ENCODE data around the gene STPG4. TPM values are rescaled to one million over a fixed set of nuclear protein-coding genes. Genes with fewer than 3 reads are reported as not detected.

Gene STPG4
- total and polyA plus RNA-seq, 8 donors = 0.17 to 1.0 (median 0.33) TPM

- H3K27me3 ChIP-seq = no peaks in the 10 kb centered on the region
- H3K9me3 ChIP-seq = no peaks in the 10 kb centered on the region
- peak; percentile 3 for ATAC-seq
- intact Hi-C loops (cut with DNase I) = no loop called here
- H3K36me3 ChIP-seq = peaks cover 0 to 3% of the 10 kb centered on the region in 2 donors
- no peak overlapping the region for H3K27ac ChIP-seq
- no peak for TF ChIP-seq CTCF (IDR thresholded peaks at IDR 0.05)
- DNase-seq = no peak
- H3K4me1 ChIP-seq = peaks cover 24 to 57% of the 10 kb centered on the region in 2 donors
- no peak overlapping the region for H3K4me3 ChIP-seq
Observed at GRCh38 chr2:47078541-47079482, 76.3 kb downstream of the STPG4 start.

DNA sequence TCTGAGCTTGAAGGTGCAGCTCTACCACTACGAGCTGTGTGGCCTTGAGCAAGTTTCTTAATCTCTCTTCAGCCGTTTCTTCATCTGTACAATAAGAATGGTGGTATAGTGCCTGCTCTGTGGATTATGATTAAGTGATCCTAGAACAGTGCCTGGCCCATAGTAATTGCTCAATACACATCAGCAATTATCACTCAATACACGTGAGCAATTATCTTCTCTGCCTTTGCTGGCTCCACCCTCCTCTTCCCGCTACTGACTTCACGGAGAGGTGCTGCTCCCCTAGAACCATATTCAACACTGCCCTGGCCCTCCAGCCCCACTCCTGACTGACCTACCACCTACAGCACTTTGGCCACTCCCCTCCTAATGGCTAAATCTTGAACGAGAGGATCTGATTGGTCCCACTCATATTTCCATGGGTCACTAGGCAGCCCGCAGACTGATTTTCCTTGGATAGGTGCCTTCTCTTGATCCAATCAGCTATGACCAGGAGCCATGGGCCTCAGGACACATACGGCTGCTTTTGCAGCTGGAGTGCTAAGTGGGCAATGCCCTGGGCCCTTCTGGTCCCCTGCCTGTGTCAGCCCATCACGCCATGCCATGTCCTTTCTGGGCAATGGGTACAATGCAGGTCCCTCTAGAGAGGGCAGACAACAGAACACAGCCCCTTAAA, 77.5 kb downstream of the STPG4 start:
- Histone ChIP-seq H3K27ac (peak overlapping the region; percentile 45 to 74), H3K36me3 (peaks cover 0 to 11% of the 10 kb centered on the region in 2 donors), H3K9me3 (no peaks in the 10 kb centered on the region), H3K4me1 (peaks cover 30 to 59% of the 10 kb centered on the region in 2 donors), H3K27me3 (no peaks in the 10 kb centered on the region), H3K4me3 (no peak overlapping the region)
- ATAC-seq = no peak
- TF ChIP-seq CTCF (IDR thresholded peaks at IDR 0.05) = no peak
- no peak for DNase-seq
- intact Hi-C loops (cut with DNase I) = no loop called here

GRCh38 chr2:47076586-47077441, 78.3 kb downstream of the STPG4 start:
- Histone ChIP-seq H3K36me3 (peaks cover 0 to 11% of the 10 kb centered on the region in 2 donors), H3K9me3 (no peaks in the 10 kb centered on the region), H3K4me1 (peaks cover 36 to 67% of the 10 kb centered on the region in 2 donors), H3K27me3 (no peaks in the 10 kb centered on the region), H3K27ac (peak overlapping the region; percentile 45 to 74), H3K4me3 (no peak overlapping the region)
- peak; percentile 78 for ATAC-seq
- intact Hi-C loops (cut with DNase I) = no loop called here
- TF ChIP-seq CTCF (IDR thresholded peaks at IDR 0.05) = no peak
- DNase-seq = peak in 2 of 4 donors; percentile 70 to 79

GRCh38 chr2:47076126-47076506, 79.0 kb downstream of the STPG4 start:
- no peaks in the 10 kb centered on the region for H3K27me3 ChIP-seq
- DNase-seq = no peak
- H3K9me3 ChIP-seq = no peaks in the 10 kb centered on the region
- peak overlapping the region; percentile 45 to 74 for H3K27ac ChIP-seq
- peaks cover 0 to 11% of the 10 kb centered on the region in 2 donors for H3K36me3 ChIP-seq
- intact Hi-C loops (cut with DNase I) = no loop called here
- peaks cover 43 to 74% of the 10 kb centered on the region in 2 donors for H3K4me1 ChIP-seq
- TF ChIP-seq CTCF (IDR thresholded peaks at IDR 0.05) = no peak
- no peak overlapping the region for H3K4me3 ChIP-seq
- no peak for ATAC-seq

All from left lung (tissue), 10 donors.